GM12878 (cell line): ENCODE data around the gene DDX24.

ENCODE experiments used
- CBFB ChIP-seq: IDR thresholded peaks from 2 replicates; pipeline ENCODE4 v1.6.1; 2016; ENCODE audit warnings: antibody characterized with exemption, low read depth
- CBX3 ChIP-seq: fragments of 200-600 bp; sonication (generic); IDR thresholded peaks from 2 replicates; pipeline ENCODE4 v1.6.1; 2016; ENCODE audit warnings: low read depth, borderline replicate concordance
- EZH2 ChIP-seq: IDR thresholded peaks from 2 replicates; pipeline ENCODE4 v1.6.1; 2012; ENCODE audit warnings: low read depth, mild to moderate bottlenecking, control low read depth, inconsistent platforms, low read length, borderline replicate concordance; ENCODE audit not compliant: control insufficient read depth
- NR2C1 ChIP-seq: fragments of 450-650 bp; IDR thresholded peaks from 2 replicates; pipeline ENCODE4 v1.6.1; 2017; ENCODE audit warnings: antibody characterized with exemption, mild to moderate bottlenecking, moderate library complexity
- SP1 ChIP-seq: IDR thresholded peaks from one replicate; pipeline ENCODE4 v1.6.1; 2011; ENCODE audit warnings: low read depth, low read length
- ZNF217 ChIP-seq: fragments of 450-650 bp; IDR thresholded peaks from 2 replicates; pipeline ENCODE4 v1.6.1; 2017; ENCODE audit warnings: antibody characterized with exemption, mild to moderate bottlenecking
- TF ChIP-seq, protein P1 (sequence below), 3 experiments: IDR thresholded peaks in 2 of 3; conservative IDR thresholded peaks in 1 of 3; 2 replicates each; pipeline ENCODE4 v1.5.1; 2011; ENCODE audit warnings: low read depth in 3 of 3, low read length in 3 of 3, mild to moderate bottlenecking in 3 of 3, control low read depth in 2 of 3, moderate library complexity in 2 of 3, inconsistent platforms in 1 of 3, mixed read lengths in 1 of 3; ENCODE audit not compliant: control insufficient read depth in 2 of 3, insufficient read depth in 1 of 3; ENCODE audit errors: extremely low read depth in 1 of 3

GRCh38 chr14:94004015-94004414 is 77.0 kb downstream of the DDX24 start:
- TF ChIP-seq NR2C1 (no peak), EZH2 (no peak), ZNF217 (no peak), CBX3 (no peak), CBFB (no peak), SP1 (no peak)
- TF ChIP-seq, protein P1, sequence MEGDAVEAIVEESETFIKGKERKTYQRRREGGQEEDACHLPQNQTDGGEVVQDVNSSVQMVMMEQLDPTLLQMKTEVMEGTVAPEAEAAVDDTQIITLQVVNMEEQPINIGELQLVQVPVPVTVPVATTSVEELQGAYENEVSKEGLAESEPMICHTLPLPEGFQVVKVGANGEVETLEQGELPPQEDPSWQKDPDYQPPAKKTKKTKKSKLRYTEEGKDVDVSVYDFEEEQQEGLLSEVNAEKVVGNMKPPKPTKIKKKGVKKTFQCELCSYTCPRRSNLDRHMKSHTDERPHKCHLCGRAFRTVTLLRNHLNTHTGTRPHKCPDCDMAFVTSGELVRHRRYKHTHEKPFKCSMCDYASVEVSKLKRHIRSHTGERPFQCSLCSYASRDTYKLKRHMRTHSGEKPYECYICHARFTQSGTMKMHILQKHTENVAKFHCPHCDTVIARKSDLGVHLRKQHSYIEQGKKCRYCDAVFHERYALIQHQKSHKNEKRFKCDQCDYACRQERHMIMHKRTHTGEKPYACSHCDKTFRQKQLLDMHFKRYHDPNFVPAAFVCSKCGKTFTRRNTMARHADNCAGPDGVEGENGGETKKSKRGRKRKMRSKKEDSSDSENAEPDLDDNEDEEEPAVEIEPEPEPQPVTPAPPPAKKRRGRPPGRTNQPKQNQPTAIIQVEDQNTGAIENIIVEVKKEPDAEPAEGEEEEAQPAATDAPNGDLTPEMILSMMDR (IDR thresholded peaks at IDR 0.05 in 2 of 3, conservative IDR thresholded peaks at IDR 0.05 in 1 of 3; ENCODE audit: control insufficient read depth in 2 of 3, extremely low read depth in 1 of 3, insufficient read depth in 1 of 3, low read depth in 3 of 3, low read length in 3 of 3), result no peak
